Activated CD4-positive, alpha-beta T cell treated with anti-CD3 and anti-CD28 coated beads, Interleukin-2, amount 50 U/mL, for 48 hours (primary cell): ENCODE data around the gene FILIP1L.

ENCODE experiments used
- DNase-seq, 2 experiments: peaks; one replicate each; pipeline ENCODE4 v3.0.0-alpha.2; 2020

Gene FILIP1L

GRCh38 chr3:100039075-100039474, 75.2 kb downstream of the FILIP1L start:
- no peak for DNase-seq

DNA sequence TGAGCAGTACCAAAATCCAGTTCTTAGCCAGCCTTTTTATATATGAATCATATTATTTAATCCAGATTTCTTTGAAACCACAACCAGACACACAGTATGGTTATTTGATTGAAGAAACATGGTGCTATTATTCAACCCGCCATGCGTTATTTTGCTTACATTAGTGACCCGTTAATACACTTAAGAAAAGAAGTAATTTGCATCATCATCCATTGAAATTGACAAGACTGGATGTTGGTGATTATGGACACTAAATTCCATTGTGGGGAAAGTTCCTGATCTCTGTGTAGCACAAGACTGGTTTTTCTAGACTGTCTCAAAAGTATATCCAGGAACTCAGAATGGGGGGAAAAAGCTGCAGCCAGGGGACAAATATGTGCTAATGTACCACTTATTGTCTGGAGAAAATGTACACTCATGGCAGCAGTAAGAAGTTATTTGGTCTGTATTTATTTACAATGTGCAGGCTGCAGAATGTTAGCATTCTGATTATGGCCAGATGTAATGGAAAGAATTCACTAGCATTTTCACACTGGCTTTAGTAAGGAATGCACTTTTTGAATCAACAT, 80.3 kb downstream of the FILIP1L start:
- no peak for DNase-seq

- no peak for DNase-seq
Observed at GRCh38 chr3:100033184-100033583, 81.1 kb downstream of the FILIP1L start.

DNA sequence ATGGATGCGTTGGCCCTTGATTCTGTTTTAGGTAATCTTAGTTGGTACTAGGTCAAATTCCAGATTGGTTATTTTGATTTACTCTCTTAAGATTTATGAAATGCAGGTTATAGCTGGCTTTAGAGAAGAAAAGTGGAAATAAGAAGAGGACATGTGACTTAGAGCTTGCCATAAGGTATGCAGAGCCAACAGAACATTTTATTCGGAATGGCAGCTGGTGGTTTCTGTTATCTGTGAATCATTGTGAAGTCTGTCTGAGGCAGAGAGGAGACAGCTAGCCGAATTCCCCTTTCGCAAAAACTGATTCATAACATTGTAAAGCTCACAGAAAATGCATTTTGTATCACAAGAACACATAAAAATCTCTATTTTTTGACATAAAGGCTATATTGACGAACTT, 82.1 kb downstream of the FILIP1L start:
- no peak for DNase-seq

GRCh38 chr3:100030914-100031425, 83.3 kb downstream of the FILIP1L start:
- DNase-seq: no peak

DNA sequence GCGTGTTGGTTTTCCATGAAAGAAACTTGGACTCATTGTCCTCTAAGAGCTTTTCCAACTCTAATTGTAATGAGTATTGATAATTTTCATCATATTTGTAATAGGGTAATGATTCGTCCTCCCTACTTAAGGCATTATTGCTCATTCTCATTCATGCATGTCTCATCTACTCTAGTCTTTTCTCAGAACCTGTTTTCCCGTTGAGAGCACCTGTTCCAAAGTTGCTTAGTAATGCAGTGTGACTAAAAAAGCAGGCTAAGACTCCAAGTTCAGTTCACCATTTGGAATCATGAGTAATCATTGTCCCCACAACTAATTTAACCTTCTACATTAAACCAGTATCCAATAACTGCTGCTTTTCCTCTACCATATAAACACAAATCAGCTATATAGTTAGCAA, 84.0 kb downstream of the FILIP1L start:
- no peak for DNase-seq

DNA sequence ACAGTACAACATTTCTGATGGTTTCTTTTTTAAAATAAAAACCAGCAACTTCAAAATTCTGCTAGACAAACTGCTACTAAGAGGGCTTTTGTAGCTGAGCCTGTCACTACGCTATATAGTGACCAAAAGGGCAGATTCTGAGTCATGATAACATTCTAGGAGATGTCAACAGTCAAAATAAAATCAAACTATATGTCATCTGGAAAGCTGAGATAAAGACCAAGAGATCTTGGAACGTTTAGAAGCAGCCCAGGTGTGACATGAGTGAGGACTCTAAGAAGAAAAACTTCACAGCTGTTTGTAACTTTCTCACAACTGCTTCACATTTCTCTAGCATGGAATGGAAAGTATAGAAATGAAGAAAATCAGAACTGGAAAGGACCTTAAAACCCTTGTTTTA, 84.6 kb downstream of the FILIP1L start:
- no peak for DNase-seq

- DNase-seq: no peak
Observed at GRCh38 chr3:100029052-100029451, 85.2 kb downstream of the FILIP1L start.

DNA sequence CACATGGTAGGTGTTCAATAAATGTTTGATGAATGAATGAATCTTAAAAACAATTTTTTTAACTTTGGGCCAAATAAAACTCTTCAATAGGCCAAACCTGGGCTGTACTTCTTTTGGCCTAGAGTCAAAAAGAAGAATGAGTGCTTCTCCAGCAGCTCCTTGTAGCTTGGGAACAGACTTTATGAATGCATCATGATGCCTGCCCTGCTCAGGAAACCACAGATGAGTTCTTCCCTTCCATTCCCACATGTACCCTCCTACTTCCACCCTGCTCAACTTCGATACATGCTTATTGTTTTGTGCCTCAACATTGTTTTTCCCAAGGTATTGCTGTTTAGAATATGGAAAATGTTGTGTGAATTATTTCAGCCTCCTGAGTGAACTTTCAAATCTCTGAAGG, 87.0 kb downstream of the FILIP1L start:
- no peak for DNase-seq

- DNase-seq: no peak
Observed at GRCh38 chr3:100024520-100025303, 89.6 kb downstream of the FILIP1L start.

DNA sequence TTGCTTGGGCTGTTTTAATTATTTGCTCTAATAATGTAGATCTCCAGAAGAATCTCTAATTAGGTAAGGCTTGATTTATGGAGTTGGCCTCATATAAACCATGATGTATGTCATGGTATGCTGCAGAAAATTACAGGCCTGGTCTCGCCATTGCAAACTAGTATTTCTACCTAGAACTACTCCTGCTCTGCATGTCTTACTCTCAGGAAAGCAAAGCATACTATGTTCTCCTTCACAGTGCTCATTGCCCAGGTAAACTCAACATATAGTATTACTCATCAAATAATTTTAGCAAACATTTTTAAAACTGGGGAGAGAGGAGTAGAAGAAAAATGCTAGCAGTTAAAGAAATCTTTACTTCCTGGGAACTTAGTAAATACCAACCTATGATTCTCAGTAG, 90.7 kb downstream of the FILIP1L start:
- DNase-seq: no peak

- DNase-seq: no peak
Observed at GRCh38 chr3:100023150-100023549, 91.2 kb downstream of the FILIP1L start.

- no peak for DNase-seq
Observed at GRCh38 chr3:100022506-100022905, 91.8 kb downstream of the FILIP1L start.

GRCh38 chr3:100020876-100021644, 93.2 kb downstream of the FILIP1L start:
- DNase-seq: no peak

DNA sequence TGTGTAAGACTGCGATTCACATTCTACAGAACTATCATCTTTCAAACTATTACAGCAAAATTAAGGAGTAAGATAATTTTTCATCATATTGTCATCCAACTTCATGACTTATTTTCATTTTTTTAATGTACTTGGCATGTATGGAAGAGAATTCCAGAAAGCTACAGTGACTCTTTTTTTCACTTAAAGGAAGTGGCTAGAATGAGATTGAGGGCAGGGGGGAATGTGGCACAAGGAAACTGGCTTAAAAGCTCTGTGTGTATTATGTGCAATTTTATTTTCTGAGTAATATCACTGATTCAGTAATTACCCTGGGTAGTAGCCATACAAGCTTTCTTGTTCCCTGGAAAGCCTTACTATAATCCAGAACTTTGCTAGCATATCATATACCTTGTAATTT, 94.6 kb downstream of the FILIP1L start:
- DNase-seq: no peak

DNA sequence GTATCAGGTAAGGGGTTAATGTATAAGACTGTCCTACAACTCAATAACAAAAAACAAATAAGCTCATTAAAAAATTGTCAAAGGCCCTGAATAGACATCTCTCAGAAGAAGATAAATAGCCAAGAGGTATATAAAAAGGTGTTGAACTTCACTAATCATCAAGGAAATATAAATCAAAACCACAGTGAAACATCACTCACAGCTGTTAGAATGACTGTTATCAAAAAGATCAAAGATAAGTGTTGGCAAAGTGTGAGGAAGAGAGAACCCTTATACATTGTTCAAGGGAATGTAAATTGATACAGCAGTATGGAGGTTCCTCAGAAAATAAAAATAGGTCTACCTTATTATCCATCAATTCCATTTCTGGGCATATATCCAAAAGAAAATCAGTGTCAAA, 95.5 kb downstream of the FILIP1L start:
- DNase-seq: no peak

GRCh38 chr3:100010087-100010417, 104.2 kb downstream of the FILIP1L start:
- DNase-seq: no peak

DNA sequence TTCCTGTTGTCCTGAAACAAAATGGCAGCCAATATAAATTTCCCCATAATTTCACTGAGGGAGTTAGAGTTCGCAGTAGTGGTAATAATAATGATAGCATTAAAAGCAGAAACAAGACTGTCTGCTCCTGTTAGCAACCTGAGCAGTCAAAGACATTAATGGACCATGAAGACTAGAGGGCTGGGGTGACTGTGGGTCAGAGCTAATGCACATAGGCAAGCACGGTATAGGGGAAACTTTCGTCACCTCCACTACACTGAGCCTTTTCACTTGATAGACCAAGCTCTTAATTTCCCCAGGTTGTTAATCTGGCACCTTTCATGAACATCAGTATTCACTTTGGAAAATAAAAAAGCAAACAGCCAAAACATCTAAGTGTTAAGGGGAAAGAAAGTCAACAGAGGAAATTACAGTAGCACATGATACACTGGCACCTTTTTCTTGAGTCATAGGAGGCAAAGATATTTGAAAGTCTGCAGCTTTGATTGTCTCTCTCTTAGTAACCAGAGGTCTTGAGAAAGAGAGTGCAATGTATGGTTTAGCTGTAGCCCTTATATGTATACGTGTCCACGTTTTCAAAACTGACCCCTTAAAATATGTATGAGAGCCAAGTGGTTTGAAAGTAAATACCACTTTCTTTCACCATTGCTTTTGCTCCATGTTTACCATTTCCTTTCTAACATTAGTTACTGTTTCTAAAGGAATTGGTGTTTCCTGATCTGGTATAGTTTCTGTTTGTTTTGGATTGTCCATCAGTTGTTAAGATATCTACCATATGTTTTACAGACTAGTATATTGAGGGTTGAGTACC, 104.8 kb downstream of the FILIP1L start:
- no peak for DNase-seq

DNA sequence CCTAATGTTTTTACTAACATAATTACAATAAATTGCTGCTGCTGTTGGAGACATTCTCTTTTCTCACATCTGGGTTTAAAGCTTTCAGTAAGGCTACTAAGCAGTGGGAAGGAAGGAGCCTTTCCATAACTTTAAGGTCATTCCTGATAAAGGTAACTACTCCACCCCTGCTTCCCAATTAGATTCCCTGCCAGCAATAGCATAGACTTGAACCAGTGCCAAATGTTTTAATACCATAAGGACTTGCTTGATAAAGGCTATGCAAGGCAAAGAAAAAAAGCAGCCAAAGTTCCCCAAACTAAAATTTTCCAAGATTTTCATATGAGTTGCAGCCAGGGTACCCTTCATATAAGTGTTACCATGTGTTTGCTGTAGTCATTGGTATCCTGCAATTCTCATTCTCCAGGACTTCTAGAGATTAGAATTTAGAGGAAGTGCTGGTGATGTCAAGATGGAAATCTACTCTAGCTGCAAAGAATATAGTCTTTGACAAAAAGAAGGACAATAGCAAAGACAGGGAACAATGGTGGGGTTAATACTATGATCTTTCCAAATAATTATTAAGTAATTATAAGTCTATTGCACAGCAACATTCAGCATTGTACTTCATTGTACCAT, 106.1 kb downstream of the FILIP1L start:
- no peak for DNase-seq

DNA sequence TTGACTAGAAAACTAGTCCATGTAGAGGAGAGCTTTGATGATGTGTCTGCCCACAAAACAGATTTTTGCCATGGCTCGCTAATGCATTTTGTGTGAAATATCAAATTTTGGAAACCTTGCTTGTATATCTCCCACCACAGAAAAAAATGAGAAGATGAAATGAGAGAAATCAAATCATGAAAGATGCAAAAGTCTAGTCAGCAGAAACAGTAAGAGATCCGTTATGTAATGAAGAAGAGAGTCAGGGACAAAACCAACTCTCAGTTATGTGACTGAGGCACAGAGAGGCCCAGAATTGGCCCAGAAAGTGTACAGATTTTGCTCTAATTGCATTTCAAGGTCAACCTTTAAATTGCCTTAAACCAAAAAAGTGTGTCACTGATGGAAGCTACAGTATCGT, 107.0 kb downstream of the FILIP1L start:
- DNase-seq: no peak

- DNase-seq: no peak
Observed at GRCh38 chr3:100006570-100007271, 107.6 kb downstream of the FILIP1L start.
